HG03025 (cell line): Measurements from ENCODE around the gene CDSN.

Source experiments
- ATAC-seq: cut with Tn5 transposase; IDR thresholded peaks from one replicate; pipeline ENCODE4 v1.9.1; 2021; ENCODE audit warnings: mild to moderate bottlenecking, moderate library complexity; ENCODE audit not compliant: unreplicated experiment, low FRiP score

The CDSN gene

GRCh38 chr6:31145386-31145785, 25.1 kb upstream of the CDSN start:
- ATAC-seq: no peak

- no peak for ATAC-seq
Measured at GRCh38 chr6:31144970-31145340, 24.7 kb upstream of the CDSN start.

- no peak for ATAC-seq
Measured at GRCh38 chr6:31144296-31144969, 24.2 kb upstream of the CDSN start.

GRCh38 chr6:31143148-31143547, 22.9 kb upstream of the CDSN start:
- no peak for ATAC-seq

GRCh38 chr6:31142361-31142761, 22.1 kb upstream of the CDSN start:
- no peak for ATAC-seq

- ATAC-seq: no peak
Measured at GRCh38 chr6:31140643-31141042, 20.4 kb upstream of the CDSN start.

GRCh38 chr6:31139599-31139998, 19.4 kb upstream of the CDSN start:
- no peak for ATAC-seq

- no peak for ATAC-seq
Measured at GRCh38 chr6:31138982-31139381, 18.7 kb upstream of the CDSN start, which contains the start of gene PSORS1C2. Gene PSORS1C2, minus strand, starts transcription at chr6:31139066. Its CDS starts 40 bp downstream, at chr6:31139026.

- ATAC-seq: no peak
Measured at GRCh38 chr6:31135710-31136109, 15.5 kb upstream of the CDSN start.

- ATAC-seq: no peak
Measured at GRCh38 chr6:31132806-31133205, 12.6 kb upstream of the CDSN start.

GRCh38 chr6:31131595-31131994, 11.3 kb upstream of the CDSN start:
- ATAC-seq: no peak

- no peak for ATAC-seq
Measured at GRCh38 chr6:31130751-31131150, 10.5 kb upstream of the CDSN start.

GRCh38 chr6:31129130-31129529, 8.9 kb upstream of the CDSN start:
- ATAC-seq: no peak

- no peak for ATAC-seq
Measured at GRCh38 chr6:31128093-31128676, 7.9 kb upstream of the CDSN start.

GRCh38 chr6:31126396-31127175, 6.3 kb upstream of the CDSN start:
- no peak for ATAC-seq

GRCh38 chr6:31125586-31126363, 5.5 kb upstream of the CDSN start:
- no peak for ATAC-seq

GRCh38 chr6:31125162-31125561, 4.9 kb upstream of the CDSN start:
- ATAC-seq: no peak

- no peak for ATAC-seq
Measured at GRCh38 chr6:31122791-31123706, 2.8 kb upstream of the CDSN start.

- ATAC-seq: no peak
Measured at GRCh38 chr6:31121131-31121790, 1.0 kb upstream of the CDSN start.
